KG1 (cell line): ENCODE data around the gene SNRNP48.

Source experiments
- DNase-seq: peaks from one replicate; lab custom pipeline; 2025; lab: John Stamatoyannopoulos, UW

SNRNP48 gene

GRCh38 chr6:7642791-7643190 lies 52.8 kb downstream of the SNRNP48 start:
- no peak for DNase-seq

DNA sequence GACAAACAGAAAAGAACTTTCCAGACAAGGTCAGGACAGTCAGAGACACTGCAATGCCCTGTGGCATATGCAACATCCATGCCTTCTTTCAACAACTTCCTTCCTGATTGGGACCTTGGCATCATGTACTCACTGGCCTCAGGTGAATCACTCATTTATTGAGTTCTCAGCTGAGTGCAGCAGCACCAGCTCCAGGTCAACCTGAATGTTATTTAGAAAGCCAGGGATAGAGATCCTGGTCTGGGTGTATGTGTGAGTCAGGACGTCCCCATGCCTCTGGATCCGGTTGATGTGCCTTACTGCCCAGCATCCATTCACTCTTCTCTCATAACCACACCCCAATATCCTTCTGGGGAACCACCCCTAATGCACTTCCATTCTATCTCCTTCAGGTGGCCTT lies 54.4 kb downstream of the SNRNP48 start:
- DNase-seq = no peak

DNA sequence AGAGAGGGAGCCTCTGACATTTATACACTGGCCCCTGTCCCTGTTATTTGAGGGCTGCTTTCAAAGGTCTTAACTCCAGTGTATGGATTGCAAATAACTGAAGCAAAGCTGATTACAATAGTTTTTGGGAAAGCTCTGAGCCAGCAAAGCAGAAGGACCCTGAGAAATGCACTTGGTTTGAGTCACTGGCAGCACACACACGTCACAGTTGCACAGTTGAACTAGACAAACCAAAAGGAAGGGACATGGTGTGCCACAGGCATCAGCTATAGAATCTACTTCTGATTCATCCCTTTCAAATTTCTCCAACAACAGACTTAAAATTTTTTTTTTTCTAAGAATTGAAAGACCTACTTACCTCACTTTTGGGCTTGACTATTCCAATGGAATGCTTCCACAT lies 56.4 kb downstream of the SNRNP48 start:
- DNase-seq = no peak

DNA sequence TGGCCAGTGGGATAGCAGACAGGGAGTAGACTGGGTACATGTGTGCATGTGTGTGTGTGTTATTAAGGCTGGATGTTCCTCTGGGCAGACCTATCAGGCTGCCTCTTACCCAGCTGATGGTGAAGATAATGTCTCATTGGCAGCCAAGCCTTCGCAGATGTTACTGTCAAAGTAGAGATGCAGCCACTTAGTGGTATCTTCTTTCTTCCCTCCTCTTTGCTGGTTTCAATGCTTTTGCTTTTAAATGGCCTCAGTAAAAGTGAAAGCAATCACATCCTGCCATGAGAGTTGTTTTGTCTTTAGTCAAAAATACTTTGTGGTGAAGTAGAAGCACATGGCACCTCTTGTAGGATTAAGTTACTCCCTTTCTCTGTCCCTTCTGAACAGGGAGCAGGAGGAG lies 57.5 kb downstream of the SNRNP48 start:
- DNase-seq = no peak

DNA sequence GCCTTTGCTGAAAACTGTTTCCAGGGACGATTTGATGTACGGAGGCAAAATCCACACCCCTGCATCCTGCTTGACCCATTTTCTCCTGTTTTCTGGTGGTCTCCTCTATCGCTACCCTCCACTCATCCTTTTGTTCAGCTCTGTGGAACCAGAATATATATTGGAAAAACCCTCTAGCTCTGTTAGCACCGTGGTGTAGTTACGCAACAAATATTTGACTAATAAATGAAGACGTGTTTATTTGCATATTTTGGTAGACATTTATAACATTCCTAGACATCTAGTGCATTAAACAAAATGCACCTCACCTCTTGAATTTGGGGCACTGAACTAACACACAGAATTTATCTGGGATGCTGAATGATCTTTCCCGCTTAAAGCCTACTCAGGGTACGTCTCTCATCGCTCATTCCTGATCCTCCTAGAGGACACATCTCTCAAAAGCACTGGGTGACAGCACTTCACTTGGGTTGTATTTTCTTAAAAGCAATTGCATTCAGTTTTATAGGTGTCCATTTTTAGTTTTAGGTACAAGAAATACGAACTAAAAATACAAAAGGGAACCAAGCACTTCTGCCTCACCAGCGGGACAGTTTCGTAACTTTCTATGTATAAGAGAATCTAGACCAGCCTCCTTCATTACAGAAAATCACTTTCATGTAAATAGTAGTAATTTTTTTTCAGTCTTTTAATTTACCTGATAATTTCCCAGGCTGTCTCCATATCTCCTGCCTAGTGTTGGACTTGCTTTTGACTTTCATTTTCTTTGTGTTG lies 59.2 kb downstream of the SNRNP48 start:
- no peak for DNase-seq

GRCh38 chr6:7650878-7651277 lies 60.9 kb downstream of the SNRNP48 start:
- no peak for DNase-seq

DNA sequence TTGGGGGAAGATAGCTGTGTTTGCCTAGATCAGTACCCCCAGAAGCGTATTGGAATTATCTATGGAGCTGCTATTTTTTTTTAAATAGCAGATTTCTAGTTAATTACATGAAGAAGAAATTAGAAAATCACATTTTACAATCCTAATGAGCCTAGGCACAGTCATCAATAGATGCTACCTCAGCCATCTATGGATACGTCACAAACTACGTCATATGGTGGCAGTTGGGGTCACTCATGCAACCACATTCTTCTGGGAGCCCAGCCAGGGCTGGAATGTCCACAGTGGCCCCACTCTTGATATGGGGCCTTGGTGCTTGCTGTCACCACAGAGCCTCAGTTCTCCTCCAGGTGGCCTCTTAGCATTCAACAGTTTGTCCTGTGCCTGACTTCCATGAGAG lies 63.0 kb downstream of the SNRNP48 start:
- DNase-seq = no peak

- no peak for DNase-seq
Measured at GRCh38 chr6:7656355-7656754, 66.4 kb downstream of the SNRNP48 start.

DNA sequence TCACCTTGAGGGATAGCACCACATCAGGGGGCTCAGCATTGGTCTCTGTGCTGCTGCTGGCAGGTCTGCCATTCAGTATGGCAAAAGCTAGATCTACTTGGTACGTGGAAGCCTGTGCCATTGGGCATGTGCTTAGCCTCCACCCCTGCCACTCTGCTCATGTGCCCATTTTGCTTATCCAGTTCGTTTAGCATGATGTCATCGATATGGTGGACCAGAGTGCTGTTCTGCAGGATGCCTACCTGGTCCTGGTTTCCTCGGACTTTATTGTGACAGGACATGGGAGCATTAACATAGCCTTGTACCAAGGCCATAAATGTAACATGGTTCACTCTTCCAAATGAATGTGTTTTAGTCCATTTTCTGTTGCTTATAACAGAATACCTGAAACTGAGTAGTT lies 68.5 kb downstream of the SNRNP48 start:
- DNase-seq = no peak

GRCh38 chr6:7661364-7661763 lies 71.4 kb downstream of the SNRNP48 start:
- DNase-seq = no peak
